SK-N-SH (cell line): ENCODE measurements around the gene ATP6V1C2. TPM values are rescaled to one million over a fixed set of nuclear protein-coding genes. Genes with fewer than 3 reads are reported as not detected.

ENCODE experiments used
- CTCF ChIA-PET: fragments of 300-600, 350-600 bp; formaldehyde crosslinking; extraction: SDS; loops from one replicate; lab custom pipeline; 2021; lab: Yijun Ruan, JAX
- POLR2A ChIA-PET: fragments of 350-600 bp; sonication (Branson Sonifier 250); formaldehyde crosslinking; extraction: SDS; loops from one replicate; lab custom pipeline; 2020; ENCODE audit warnings: antibody characterized with exemption, inconsistent platforms; lab: Yijun Ruan, JAX
- DNase-seq: peaks from one replicate; pipeline ENCODE4 v3.0.0; 2012
- H2AFZ ChIP-seq: fragments of 200-600 bp; sonication (generic); 2 replicates; pipeline ENCODE4 v1.8.1; 2016; ENCODE audit warnings: antibody characterized with exemption, mild to moderate bottlenecking, low read depth
- H3F3A ChIP-seq: fragments of 200-600 bp; sonication (generic); replicated peaks from 2 replicates; pipeline ENCODE3; 2016; ENCODE audit warnings: antibody characterized with exemption, mild to moderate bottlenecking; ENCODE audit not compliant: insufficient read depth
- H3K27ac ChIP-seq, 2 experiments: fragments of 200-500 bp in 1 of 2; fragments of 200-600 bp in 1 of 2; sonication (Bioruptor generic) in 1 of 2; sonication (generic), shearing (Covaris generic) in 1 of 2; 2 replicates each; pipeline versions ENCODE4 v1.5.1 to v1.6.1; 2014 to 2016; ENCODE audit warnings: low read depth in 2 of 2, inconsistent platforms in 1 of 2, low read length in 1 of 2, mild to moderate bottlenecking in 1 of 2, mixed read lengths in 1 of 2
- H3K27me3 ChIP-seq: fragments of 200-600 bp; sonication (generic), shearing (Covaris generic); 2 replicates; pipeline ENCODE4 v1.6.1; 2016; ENCODE audit warnings: mixed run types; ENCODE audit not compliant: insufficient read depth
- H3K36me3 ChIP-seq, 2 experiments: fragments of 200-500 bp in 1 of 2; fragments of 200-600 bp in 1 of 2; sonication (Bioruptor generic) in 1 of 2; sonication (generic) in 1 of 2; replicated peaks in 1 of 2; 2 replicates each; pipeline versions ENCODE3 to v1.5.1; 2014 to 2016; ENCODE audit warnings: low read length in 1 of 2, mild to moderate bottlenecking in 1 of 2; ENCODE audit not compliant: insufficient read depth in 2 of 2, control insufficient read depth in 1 of 2
- H3K4me1 ChIP-seq, 2 experiments: fragments of 200-500 bp in 1 of 2; fragments of 200-600 bp in 1 of 2; sonication (Bioruptor generic) in 1 of 2; sonication (generic), shearing (Covaris generic) in 1 of 2; 2 replicates each; pipeline versions ENCODE4 v1.5.1 to v1.6.1; 2014 to 2016; ENCODE audit warnings: low read depth in 1 of 2, low read length in 1 of 2, mixed run types in 1 of 2; ENCODE audit not compliant: insufficient read depth in 2 of 2, control insufficient read depth in 1 of 2
- H3K4me2 ChIP-seq: fragments of 200-600 bp; sonication (generic), shearing (Covaris generic); 2 replicates; pipeline ENCODE4 v1.6.1; 2017; ENCODE audit warnings: mixed run types
- H3K4me3 ChIP-seq, 2 experiments: fragments of 200-500 bp in 1 of 2; fragments of 200-600 bp in 1 of 2; sonication (Bioruptor generic) in 1 of 2; sonication (generic), shearing (Covaris generic) in 1 of 2; 2 replicates each; pipeline versions ENCODE4 v1.5.1 to v1.8.1; 2014 to 2016; ENCODE audit warnings: low read depth in 2 of 2, inconsistent platforms in 1 of 2, low read length in 1 of 2, mild to moderate bottlenecking in 1 of 2, mixed read lengths in 1 of 2, moderate library complexity in 1 of 2
- H3K79me2 ChIP-seq: fragments of 200-600 bp; sonication (generic); 2 replicates; pipeline ENCODE4 v1.8.1; 2017; ENCODE audit warnings: mild to moderate bottlenecking; ENCODE audit not compliant: insufficient read depth
- H3K9ac ChIP-seq: fragments of 200-600 bp; sonication (generic); 2 replicates; pipeline ENCODE4 v1.6.1; 2017; ENCODE audit warnings: mixed run types
- H3K9me2 ChIP-seq: fragments of 200-600 bp; sonication (generic); 2 replicates; pipeline ENCODE4 v1.6.1; 2017; ENCODE audit warnings: mixed run types
- H3K9me3 ChIP-seq: fragments of 200-600 bp; sonication (generic); 2 replicates; pipeline ENCODE4 v1.6.1; 2017; ENCODE audit warnings: mixed run types, mild to moderate bottlenecking, moderate library complexity
- H4K20me1 ChIP-seq: fragments of 200-600 bp; sonication (generic); 2 replicates; pipeline ENCODE4 v1.6.1; 2017; ENCODE audit warnings: mild to moderate bottlenecking, mixed run types; ENCODE audit not compliant: insufficient read depth
- CHD2 ChIP-seq: fragments of 150-350 bp; IDR thresholded peaks from 2 replicates; pipeline ENCODE4 v1.6.1; 2018; ENCODE audit warnings: low read length; ENCODE audit not compliant: partially characterized antibody
- FOXM1 ChIP-seq: IDR thresholded peaks from 2 replicates; pipeline ENCODE4 v1.4.0; 2012; ENCODE audit warnings: low read depth, mild to moderate bottlenecking
- GABPA ChIP-seq: IDR thresholded peaks from 2 replicates; pipeline ENCODE4 v1.4.0; 2012; ENCODE audit warnings: low read depth, mild to moderate bottlenecking
- GATA2 ChIP-seq: sonication (generic); formaldehyde crosslinking; IDR thresholded peaks from 2 replicates; pipeline ENCODE4 v1.5.0; 2020; ENCODE audit warnings: mild to moderate bottlenecking, missing genetic modification reagents
- MXI1 ChIP-seq: IDR thresholded peaks from 2 replicates; pipeline ENCODE4 v1.6.1; 2012; ENCODE audit warnings: mild to moderate bottlenecking, low read depth, low read length, improper control_type of control experiment
- NFIC ChIP-seq: IDR thresholded peaks from 2 replicates; pipeline ENCODE4 v1.4.0; 2012; ENCODE audit warnings: borderline replicate concordance
- POLR2AphosphoS5 ChIP-seq: IDR thresholded peaks from 2 replicates; pipeline ENCODE4 v1.6.1; 2012; ENCODE audit warnings: low read depth, low read length
- RCOR1 ChIP-seq: fragments of 150-350 bp; IDR thresholded peaks from 2 replicates; pipeline ENCODE4 v1.6.1; 2017; ENCODE audit warnings: antibody characterized with exemption, low read length
- RFX5 ChIP-seq: IDR thresholded peaks from 2 replicates; pipeline ENCODE4 v1.6.1; 2012; ENCODE audit warnings: mild to moderate bottlenecking, improper control_type of control experiment, low read length
- SIN3A ChIP-seq: IDR thresholded peaks from 2 replicates; pipeline ENCODE4 v1.6.1; 2012; ENCODE audit warnings: low read depth, mild to moderate bottlenecking, low read length, moderate library complexity, borderline replicate concordance
- SMC3 ChIP-seq: IDR thresholded peaks from 2 replicates; pipeline ENCODE4 v1.6.1; 2012; ENCODE audit warnings: low read depth, low read length, improper control_type of control experiment
- TCF12 ChIP-seq: IDR thresholded peaks from 2 replicates; pipeline ENCODE4 v1.4.0; 2012
- TEAD4 ChIP-seq: IDR thresholded peaks from 2 replicates; pipeline ENCODE4 v1.4.0; 2012; ENCODE audit warnings: mild to moderate bottlenecking, borderline replicate concordance; ENCODE audit not compliant: insufficient read depth
- YY1 ChIP-seq: IDR thresholded peaks from 2 replicates; pipeline ENCODE4 v1.4.0; 2012; ENCODE audit warnings: low read depth, mild to moderate bottlenecking
- WGBS: methylation state at CpG from one replicate; pipeline ENCODE4 v1.1.6; 2017; ENCODE audit warnings: low lambda C conversion rate; 5-methylcytosine and 5-hydroxymethylcytosine counted together
- polyA plus RNA-seq, 3 experiments: library from polyadenylated mRNA; depleted of rRNA; stranded (reverse); fragments of >200 nt; gene quantifications; 2 replicates each; pipeline ENCODE4 v1.2.3, GENCODE V29; 2012
- TF ChIP-seq, protein P1 (sequence below): IDR thresholded peaks from 2 replicates; pipeline ENCODE4 v1.4.0; 2012; ENCODE audit warnings: low read depth, borderline replicate concordance
- TF ChIP-seq, protein P2 (sequence below): IDR thresholded peaks from 2 replicates; pipeline ENCODE4 v1.4.0; 2012; ENCODE audit warnings: low read depth, borderline replicate concordance
- TF ChIP-seq, protein P3 (sequence below): fragments of 150-350 bp; IDR thresholded peaks from 2 replicates; pipeline ENCODE4 v1.6.1; 2017; ENCODE audit warnings: antibody characterized with exemption, low read length, low read depth, borderline replicate concordance
- TF ChIP-seq, protein P4 (sequence below): IDR thresholded peaks from 2 replicates; pipeline ENCODE4 v1.6.1; 2012; ENCODE audit warnings: mild to moderate bottlenecking, low read depth, low read length, moderate library complexity

The ATP6V1C2 gene
- polyA plus RNA-seq, 1 of the 3 experiments (the other 2 are of a cell fraction) = 0.12 TPM

DNA sequence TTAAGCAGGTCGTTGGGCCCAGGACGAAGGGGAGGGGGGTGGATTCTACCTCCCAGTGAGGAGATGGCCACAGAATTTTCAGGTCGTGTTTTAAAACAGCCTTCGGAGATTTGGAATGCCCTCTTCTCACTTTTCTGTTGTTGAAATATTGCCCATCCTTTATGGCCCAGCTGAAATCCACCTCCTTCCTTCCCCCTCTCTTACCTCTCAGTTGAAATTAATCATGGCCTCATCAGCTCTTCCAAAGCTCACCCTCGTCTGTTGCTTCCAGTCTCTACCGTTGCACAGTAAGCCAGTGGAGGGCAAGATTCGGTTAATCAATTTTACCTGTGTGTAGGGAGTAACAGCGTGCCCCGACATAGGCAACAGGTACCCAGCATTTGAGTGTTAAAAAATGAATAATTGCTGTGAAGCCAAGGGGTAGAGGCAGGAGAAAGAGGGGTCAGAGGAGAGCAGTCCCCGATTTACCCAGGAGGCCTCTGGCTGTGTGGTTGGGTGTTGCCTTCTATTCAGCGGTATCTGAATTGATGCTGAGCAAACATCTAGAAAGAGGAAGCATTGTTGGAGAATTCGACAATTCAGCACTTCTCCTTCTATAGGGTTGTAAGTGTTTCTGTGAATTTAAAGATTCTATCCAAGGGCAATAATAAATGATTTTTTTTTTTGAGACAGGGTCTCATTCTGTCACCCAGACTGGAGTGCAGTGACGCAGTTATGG, 99.7 kb downstream of the ATP6V1C2 start:
- Histone ChIP-seq H2AFZ (no peak overlapping the region), H3K79me2 (no peaks in the 10 kb centered on the region), H3K36me3 (no peaks in the 10 kb centered on the region), H3K9ac (no peak overlapping the region), H4K20me1 (no peaks in the 10 kb centered on the region), H3K4me1 (peaks cover 0 to 11% of the 10 kb centered on the region in 2 experiments; a peak in 1 of 4 replicates), H3K4me3 (no peak overlapping the region), H3K9me3 (no peaks in the 10 kb centered on the region), H3K4me2 (no peak overlapping the region), H3K27me3 (peaks cover 55% of the 10 kb centered on the region; the same call in 1 of the 2 replicates), H3K27ac (no peak overlapping the region), H3F3A (no peaks in the 10 kb centered on the region), H3K9me2 (no peaks in the 10 kb centered on the region)
- TF ChIP-seq, protein P1, sequence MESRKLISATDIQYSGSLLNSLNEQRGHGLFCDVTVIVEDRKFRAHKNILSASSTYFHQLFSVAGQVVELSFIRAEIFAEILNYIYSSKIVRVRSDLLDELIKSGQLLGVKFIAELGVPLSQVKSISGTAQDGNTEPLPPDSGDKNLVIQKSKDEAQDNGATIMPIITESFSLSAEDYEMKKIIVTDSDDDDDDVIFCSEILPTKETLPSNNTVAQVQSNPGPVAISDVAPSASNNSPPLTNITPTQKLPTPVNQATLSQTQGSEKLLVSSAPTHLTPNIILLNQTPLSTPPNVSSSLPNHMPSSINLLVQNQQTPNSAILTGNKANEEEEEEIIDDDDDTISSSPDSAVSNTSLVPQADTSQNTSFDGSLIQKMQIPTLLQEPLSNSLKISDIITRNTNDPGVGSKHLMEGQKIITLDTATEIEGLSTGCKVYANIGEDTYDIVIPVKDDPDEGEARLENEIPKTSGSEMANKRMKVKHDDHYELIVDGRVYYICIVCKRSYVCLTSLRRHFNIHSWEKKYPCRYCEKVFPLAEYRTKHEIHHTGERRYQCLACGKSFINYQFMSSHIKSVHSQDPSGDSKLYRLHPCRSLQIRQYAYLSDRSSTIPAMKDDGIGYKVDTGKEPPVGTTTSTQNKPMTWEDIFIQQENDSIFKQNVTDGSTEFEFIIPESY = no peak
- TF ChIP-seq RCOR1 = no peak
- TF ChIP-seq GABPA = no peak
- no peak for TF ChIP-seq GATA2
- ChIA-PET CTCF (interaction anchor here (1.0 to 11.4 kb wide), 7 partner anchors 11 to 311 kb away, joined by 3 to 216 read pairs (median 3); no protein-coding TSS in a partner anchor), POLR2A (no interaction called here)
- WGBS = 64% methylated on average over 13 of the region's 13 CpGs
- no peak for DNase-seq

DNA sequence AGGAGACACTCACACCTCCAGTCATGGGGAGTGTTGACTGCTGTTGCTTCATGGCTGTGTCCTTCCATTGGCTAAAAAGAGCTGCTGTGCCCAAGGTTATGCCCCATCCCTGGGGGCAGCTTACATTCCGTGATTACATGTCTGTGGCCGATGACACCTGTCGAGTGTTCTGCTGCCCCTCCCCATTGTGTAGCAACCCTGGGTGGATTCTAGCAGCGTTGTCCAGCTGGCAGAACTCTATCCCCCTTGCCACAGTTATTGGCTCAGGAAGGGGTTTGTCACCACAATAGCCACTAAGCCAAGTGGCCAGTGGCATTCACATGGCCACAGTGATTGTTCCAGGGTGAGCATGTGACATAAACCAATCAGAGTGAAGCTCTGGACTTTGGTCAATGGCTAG, 102.8 kb downstream of the ATP6V1C2 start:
- H3K4me3 ChIP-seq = no peak overlapping the region
- H2AFZ ChIP-seq = no peak overlapping the region
- no peak overlapping the region for H3K9ac ChIP-seq
- no peak overlapping the region for H3K4me2 ChIP-seq
- TF ChIP-seq POLR2AphosphoS5 (no peak), RCOR1 (no peak), MXI1 (no peak), SMC3 (no peak), NFIC (no peak), TEAD4 (no peak), SIN3A (no peak), RFX5 (no peak), CHD2 (no peak), TCF12 (no peak), YY1 (no peak), FOXM1 (no peak)
- TF ChIP-seq, protein P2, sequence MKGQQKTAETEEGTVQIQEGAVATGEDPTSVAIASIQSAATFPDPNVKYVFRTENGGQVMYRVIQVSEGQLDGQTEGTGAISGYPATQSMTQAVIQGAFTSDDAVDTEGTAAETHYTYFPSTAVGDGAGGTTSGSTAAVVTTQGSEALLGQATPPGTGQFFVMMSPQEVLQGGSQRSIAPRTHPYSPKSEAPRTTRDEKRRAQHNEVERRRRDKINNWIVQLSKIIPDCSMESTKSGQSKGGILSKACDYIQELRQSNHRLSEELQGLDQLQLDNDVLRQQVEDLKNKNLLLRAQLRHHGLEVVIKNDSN = no peak
- TF ChIP-seq, protein P3, sequence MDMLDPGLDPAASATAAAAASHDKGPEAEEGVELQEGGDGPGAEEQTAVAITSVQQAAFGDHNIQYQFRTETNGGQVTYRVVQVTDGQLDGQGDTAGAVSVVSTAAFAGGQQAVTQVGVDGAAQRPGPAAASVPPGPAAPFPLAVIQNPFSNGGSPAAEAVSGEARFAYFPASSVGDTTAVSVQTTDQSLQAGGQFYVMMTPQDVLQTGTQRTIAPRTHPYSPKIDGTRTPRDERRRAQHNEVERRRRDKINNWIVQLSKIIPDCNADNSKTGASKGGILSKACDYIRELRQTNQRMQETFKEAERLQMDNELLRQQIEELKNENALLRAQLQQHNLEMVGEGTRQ = no peak
- TF ChIP-seq, protein P4, sequence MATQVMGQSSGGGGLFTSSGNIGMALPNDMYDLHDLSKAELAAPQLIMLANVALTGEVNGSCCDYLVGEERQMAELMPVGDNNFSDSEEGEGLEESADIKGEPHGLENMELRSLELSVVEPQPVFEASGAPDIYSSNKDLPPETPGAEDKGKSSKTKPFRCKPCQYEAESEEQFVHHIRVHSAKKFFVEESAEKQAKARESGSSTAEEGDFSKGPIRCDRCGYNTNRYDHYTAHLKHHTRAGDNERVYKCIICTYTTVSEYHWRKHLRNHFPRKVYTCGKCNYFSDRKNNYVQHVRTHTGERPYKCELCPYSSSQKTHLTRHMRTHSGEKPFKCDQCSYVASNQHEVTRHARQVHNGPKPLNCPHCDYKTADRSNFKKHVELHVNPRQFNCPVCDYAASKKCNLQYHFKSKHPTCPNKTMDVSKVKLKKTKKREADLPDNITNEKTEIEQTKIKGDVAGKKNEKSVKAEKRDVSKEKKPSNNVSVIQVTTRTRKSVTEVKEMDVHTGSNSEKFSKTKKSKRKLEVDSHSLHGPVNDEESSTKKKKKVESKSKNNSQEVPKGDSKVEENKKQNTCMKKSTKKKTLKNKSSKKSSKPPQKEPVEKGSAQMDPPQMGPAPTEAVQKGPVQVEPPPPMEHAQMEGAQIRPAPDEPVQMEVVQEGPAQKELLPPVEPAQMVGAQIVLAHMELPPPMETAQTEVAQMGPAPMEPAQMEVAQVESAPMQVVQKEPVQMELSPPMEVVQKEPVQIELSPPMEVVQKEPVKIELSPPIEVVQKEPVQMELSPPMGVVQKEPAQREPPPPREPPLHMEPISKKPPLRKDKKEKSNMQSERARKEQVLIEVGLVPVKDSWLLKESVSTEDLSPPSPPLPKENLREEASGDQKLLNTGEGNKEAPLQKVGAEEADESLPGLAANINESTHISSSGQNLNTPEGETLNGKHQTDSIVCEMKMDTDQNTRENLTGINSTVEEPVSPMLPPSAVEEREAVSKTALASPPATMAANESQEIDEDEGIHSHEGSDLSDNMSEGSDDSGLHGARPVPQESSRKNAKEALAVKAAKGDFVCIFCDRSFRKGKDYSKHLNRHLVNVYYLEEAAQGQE = no peak
- H3K79me2 ChIP-seq = no peaks in the 10 kb centered on the region
- H3K36me3 ChIP-seq = no peaks in the 10 kb centered on the region
- no peak overlapping the region for H3K27ac ChIP-seq
- H4K20me1 ChIP-seq = no peaks in the 10 kb centered on the region
- ChIA-PET POLR2A (no interaction called here), CTCF (interaction anchor here (0.7 to 11.4 kb wide), 7 partner anchors 8 to 309 kb away, joined by 3 to 216 read pairs (median 8); partner anchors contain the start of genes KCNF1 and PDIA6)
- peaks cover 60% of the 10 kb centered on the region; the same call in 1 of the 2 replicates for H3K27me3 ChIP-seq
- DNase-seq = no peak
- H3F3A ChIP-seq = no peaks in the 10 kb centered on the region
- WGBS = 0% methylated on average over 1 of the region's 4 CpGs
- no peaks in the 10 kb centered on the region for H3K9me3 ChIP-seq
- H3K9me2 ChIP-seq = no peaks in the 10 kb centered on the region
- peaks cover 0 to 5% of the 10 kb centered on the region in 2 experiments; a peak in 1 of 4 replicates for H3K4me1 ChIP-seq
